PC-9 (cell line): Measurements from ENCODE around the gene SLC22A31. TPM values are rescaled to one million over a fixed set of nuclear protein-coding genes. Genes with fewer than 3 reads are reported as not detected.

ENCODE experiments used
- BruUV-seq: library from RNA; stranded (reverse); fragments of 400-500 nt; replicated peaks from 2 replicates; lab custom pipeline; 2021; lab: Mats Ljungman, UMichigan
- CTCF ChIA-PET: fragments of 300-600 bp; sonication (Branson Sonifier 250); formaldehyde crosslinking; loops from one replicate; lab custom pipeline; 2022; ENCODE audit warnings: antibody characterized with exemption; lab: Charles Lee
- POLR2A ChIA-PET: fragments of 300-600 bp; sonication (Branson Sonifier 250); formaldehyde crosslinking; loops from one replicate; lab custom pipeline; 2022; ENCODE audit warnings: antibody characterized with exemption; ENCODE audit not compliant: unreplicated experiment; lab: Charles Lee
- DNase-seq, 2 experiments: peaks; one replicate each; pipeline versions ENCODE4 v3.0.0 to v3.0.0-alpha.2; 2015 to 2022; ENCODE audit warnings: mixed read lengths in 1 of 2
- H2AFZ ChIP-seq: fragments of 200-600 bp; sonication (generic); 2 replicates; pipeline ENCODE4 v1.8.1; 2017; ENCODE audit warnings: antibody characterized with exemption
- H3F3A ChIP-seq: fragments of 200-600 bp; sonication (generic); 2 replicates; pipeline ENCODE4 v1.8.1; 2017; ENCODE audit warnings: antibody characterized with exemption, mild to moderate bottlenecking, low read depth; ENCODE audit not compliant: insufficient read depth
- H3K27ac ChIP-seq: fragments of 200-600 bp; sonication (generic); 2 replicates; pipeline ENCODE4 v1.6.1; 2016; ENCODE audit warnings: mixed run types
- H3K27me3 ChIP-seq: fragments of 200-600 bp; sonication (generic); 2 replicates; pipeline ENCODE4 v1.6.1; 2016; ENCODE audit warnings: low read depth, mixed run types; ENCODE audit not compliant: insufficient read depth
- H3K36me3 ChIP-seq: fragments of 200-600 bp; sonication (generic); 2 replicates; pipeline ENCODE4 v1.6.1; 2016; ENCODE audit warnings: low read depth, mixed run types
- H3K4me1 ChIP-seq: fragments of 200-600 bp; sonication (generic); replicated peaks from 2 replicates; pipeline ENCODE4 v1.6.1; 2016; ENCODE audit warnings: mixed run types; ENCODE audit not compliant: insufficient read depth
- H3K4me2 ChIP-seq: fragments of 200-600 bp; sonication (generic); 2 replicates; pipeline ENCODE4 v1.6.1; 2017; ENCODE audit warnings: mixed run types
- H3K4me3 ChIP-seq: fragments of 200-600 bp; sonication (generic); 2 replicates; pipeline ENCODE4 v1.6.1; 2016; ENCODE audit warnings: mixed run types
- H3K79me2 ChIP-seq: fragments of 200-600 bp; sonication (generic); 2 replicates; pipeline ENCODE4 v1.6.1; 2017; ENCODE audit warnings: low read depth, mixed run types
- H3K9me2 ChIP-seq: fragments of 200-600 bp; sonication (generic); 2 replicates; pipeline ENCODE4 v1.8.1; 2017; ENCODE audit warnings: mild to moderate bottlenecking; ENCODE audit not compliant: insufficient read depth
- H3K9me3 ChIP-seq: fragments of 200-600 bp; sonication (generic); 2 replicates; pipeline ENCODE4 v1.8.1; 2016; ENCODE audit warnings: low read depth; ENCODE audit not compliant: insufficient read depth
- H4K20me1 ChIP-seq: fragments of 200-600 bp; sonication (generic); 2 replicates; pipeline ENCODE4 v1.8.1; 2017; ENCODE audit not compliant: insufficient read depth
- EZH2 ChIP-seq: fragments of 200-600 bp; sonication (generic); IDR thresholded peaks from 2 replicates; pipeline ENCODE4 v1.8.0; 2017; ENCODE audit warnings: antibody characterized with exemption, low read depth
- intact Hi-C: fragments of 100-400 bp; cut with micrococcal nuclease; formaldehyde crosslinking; loops from one replicate; pipeline ENCODE4 v1.10.0; 2022; ENCODE audit not compliant: unreplicated experiment
- total RNA-seq: library from RNA; stranded (reverse); gene quantifications from 2 replicates; pipeline ENCODE4 v1.2.3, GENCODE V29; 2021
- TF ChIP-seq, protein P1 (sequence below): fragments of 200-600 bp; sonication (generic); conservative IDR thresholded peaks from 2 replicates; pipeline ENCODE4 v1.6.1; 2017; ENCODE audit warnings: mixed run types, antibody characterized with exemption, mild to moderate bottlenecking, moderate library complexity

Gene SLC22A31
- total RNA-seq, 1 experiment from 2014 or later = 2.5 TPM

- DNase-seq = no peak
- no peaks in the 10 kb centered on the region for H3K9me2 ChIP-seq
- no peaks in the 10 kb centered on the region for H3K9me3 ChIP-seq
- H3K27ac ChIP-seq = no peak overlapping the region
- H2AFZ ChIP-seq = no peak overlapping the region
- no peaks in the 10 kb centered on the region for H3F3A ChIP-seq
- BruUV-seq = no TSS peak
- H3K79me2 ChIP-seq = no peaks in the 10 kb centered on the region
- H3K4me3 ChIP-seq = no peak overlapping the region
- TF ChIP-seq, protein P1, sequence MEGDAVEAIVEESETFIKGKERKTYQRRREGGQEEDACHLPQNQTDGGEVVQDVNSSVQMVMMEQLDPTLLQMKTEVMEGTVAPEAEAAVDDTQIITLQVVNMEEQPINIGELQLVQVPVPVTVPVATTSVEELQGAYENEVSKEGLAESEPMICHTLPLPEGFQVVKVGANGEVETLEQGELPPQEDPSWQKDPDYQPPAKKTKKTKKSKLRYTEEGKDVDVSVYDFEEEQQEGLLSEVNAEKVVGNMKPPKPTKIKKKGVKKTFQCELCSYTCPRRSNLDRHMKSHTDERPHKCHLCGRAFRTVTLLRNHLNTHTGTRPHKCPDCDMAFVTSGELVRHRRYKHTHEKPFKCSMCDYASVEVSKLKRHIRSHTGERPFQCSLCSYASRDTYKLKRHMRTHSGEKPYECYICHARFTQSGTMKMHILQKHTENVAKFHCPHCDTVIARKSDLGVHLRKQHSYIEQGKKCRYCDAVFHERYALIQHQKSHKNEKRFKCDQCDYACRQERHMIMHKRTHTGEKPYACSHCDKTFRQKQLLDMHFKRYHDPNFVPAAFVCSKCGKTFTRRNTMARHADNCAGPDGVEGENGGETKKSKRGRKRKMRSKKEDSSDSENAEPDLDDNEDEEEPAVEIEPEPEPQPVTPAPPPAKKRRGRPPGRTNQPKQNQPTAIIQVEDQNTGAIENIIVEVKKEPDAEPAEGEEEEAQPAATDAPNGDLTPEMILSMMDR = no peak
- TF ChIP-seq EZH2 = no peak
- H3K36me3 ChIP-seq = no peaks in the 10 kb centered on the region
- no peaks in the 10 kb centered on the region for H4K20me1 ChIP-seq
- intact Hi-C loops = no loop called here
- no peaks in the 10 kb centered on the region for H3K27me3 ChIP-seq
- H3K4me1 ChIP-seq = peaks cover 4% of the 10 kb centered on the region; the same call in 1 of the 2 replicates
- 0 out of 2 replicates have a peak overlapping the region, but pooled peaks have one; percentile 4 for H3K4me2 ChIP-seq
- POLR2A ChIA-PET = interaction anchor here (0.5 kb wide), 1 partner anchor 8 kb away, joined by 4 read pairs; no protein-coding TSS in a partner anchor
- CTCF ChIA-PET = no interaction called here
Measured at GRCh38 chr16:89210165-89210903, 10.0 kb upstream of the SLC22A31 start.

DNA sequence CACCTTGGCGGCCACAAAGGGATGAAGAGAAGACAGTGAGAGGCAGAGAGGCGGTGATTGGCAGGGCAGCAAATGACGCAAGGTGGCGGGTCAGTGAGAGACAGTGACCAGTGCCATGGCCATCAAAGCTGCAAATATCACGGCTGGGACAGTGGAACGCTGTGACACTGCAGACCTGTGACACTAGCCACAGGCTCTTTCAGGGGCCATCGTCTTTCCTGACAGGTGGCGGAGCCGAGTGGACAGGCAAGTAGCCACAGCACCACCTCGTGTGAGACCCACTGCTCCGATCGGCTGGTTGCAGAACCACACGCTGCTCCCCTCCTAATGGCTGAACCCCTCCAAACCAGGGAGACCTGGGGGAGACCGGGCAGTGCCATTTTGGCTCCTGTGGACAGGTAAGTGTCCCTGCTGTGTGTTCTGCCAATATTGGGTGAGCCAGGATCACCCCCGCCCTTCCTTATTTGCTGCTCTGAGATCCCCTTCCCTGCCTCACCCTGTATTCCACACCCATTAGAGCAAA is 9.2 kb upstream of the SLC22A31 start:
- Histone ChIP-seq H3K9me2 (no peaks in the 10 kb centered on the region), H3K4me2 (no peak overlapping the region), H3F3A (no peaks in the 10 kb centered on the region), H3K27ac (no peak overlapping the region), H3K9me3 (no peaks in the 10 kb centered on the region), H3K27me3 (no peaks in the 10 kb centered on the region), H2AFZ (no peak overlapping the region), H3K4me1 (peaks cover 4% of the 10 kb centered on the region; the same call in 1 of the 2 replicates), H3K79me2 (no peaks in the 10 kb centered on the region), H3K4me3 (no peak overlapping the region), H4K20me1 (no peaks in the 10 kb centered on the region), H3K36me3 (no peaks in the 10 kb centered on the region)
- ChIA-PET POLR2A (no interaction called here), CTCF (no interaction called here)
- intact Hi-C loops = no loop called here
- BruUV-seq = no TSS peak
- DNase-seq = no peak
- TF ChIP-seq EZH2 = no peak
- TF ChIP-seq, protein P1 = no peak

DNA sequence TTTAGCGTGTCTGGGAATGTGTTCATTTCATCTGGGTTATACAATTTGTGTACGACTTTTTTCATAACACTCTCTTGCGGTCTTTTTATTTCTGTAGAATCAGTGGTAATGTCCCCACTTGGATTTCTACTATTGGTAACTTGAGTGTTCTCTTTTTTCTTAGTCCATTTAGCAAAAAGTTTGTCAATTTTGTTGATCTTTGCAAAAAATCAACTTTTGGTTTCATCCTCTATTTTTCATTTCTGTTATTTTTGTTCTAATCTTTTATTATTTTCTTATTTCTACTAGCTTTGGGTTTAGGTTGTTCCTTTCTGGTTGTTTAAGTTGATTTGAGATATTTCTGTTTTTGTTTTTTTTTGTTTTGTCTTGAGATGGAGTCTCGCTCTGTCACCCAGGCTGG is 7.7 kb upstream of the SLC22A31 start:
- CTCF ChIA-PET = no interaction called here
- no peaks in the 10 kb centered on the region for H3K79me2 ChIP-seq
- BruUV-seq = no TSS peak
- intact Hi-C loops = no loop called here
- H3K9me2 ChIP-seq = no peaks in the 10 kb centered on the region
- H3K27me3 ChIP-seq = no peaks in the 10 kb centered on the region
- POLR2A ChIA-PET = no interaction called here
- H3K4me1 ChIP-seq = peaks cover 4% of the 10 kb centered on the region; the same call in 1 of the 2 replicates
- H3F3A ChIP-seq = peaks cover 6% of the 10 kb centered on the region
- H3K4me3 ChIP-seq = no peak overlapping the region
- H3K36me3 ChIP-seq = no peaks in the 10 kb centered on the region
- TF ChIP-seq, protein P1 = no peak
- TF ChIP-seq EZH2 = no peak
- H3K4me2 ChIP-seq = no peak overlapping the region
- no peaks in the 10 kb centered on the region for H4K20me1 ChIP-seq
- H3K9me3 ChIP-seq = no peaks in the 10 kb centered on the region
- no peak overlapping the region for H2AFZ ChIP-seq
- DNase-seq = no peak
- H3K27ac ChIP-seq = no peak overlapping the region
